Midbrain (tissue), 1 donor: Measurements from ENCODE around the gene RBM38.

Experiments
- DNase-seq: peaks from one replicate; lab custom pipeline; 2025; lab: John Stamatoyannopoulos, UW

Gene RBM38

GRCh38 chr20:57404006-57404405 lies 12.8 kb downstream of the RBM38 start:
- no peak for DNase-seq

GRCh38 chr20:57404419-57405072 lies 13.3 kb downstream of the RBM38 start:
- no peak for DNase-seq

- no peak for DNase-seq
Measured at GRCh38 chr20:57405236-57406016, 14.2 kb downstream of the RBM38 start.

- no peak for DNase-seq
Measured at GRCh38 chr20:57407541-57407956, 16.4 kb downstream of the RBM38 start.

GRCh38 chr20:57408131-57408530 lies 16.9 kb downstream of the RBM38 start:
- no peak for DNase-seq

GRCh38 chr20:57408536-57409233 lies 17.5 kb downstream of the RBM38 start:
- no peak for DNase-seq

GRCh38 chr20:57409316-57409671 lies 18.1 kb downstream of the RBM38 start:
- DNase-seq: no peak

GRCh38 chr20:57409672-57410397 lies 18.6 kb downstream of the RBM38 start:
- no peak for DNase-seq

GRCh38 chr20:57410398-57410920 lies 19.3 kb downstream of the RBM38 start:
- no peak for DNase-seq

- no peak for DNase-seq
Measured at GRCh38 chr20:57410924-57411323, 19.7 kb downstream of the RBM38 start.

- no peak for DNase-seq
Measured at GRCh38 chr20:57411406-57412283, 20.4 kb downstream of the RBM38 start.

GRCh38 chr20:57412347-57413029 lies 21.3 kb downstream of the RBM38 start:
- no peak for DNase-seq

GRCh38 chr20:57413986-57414385 lies 22.8 kb downstream of the RBM38 start:
- DNase-seq: no peak

GRCh38 chr20:57414867-57415592 lies 23.8 kb downstream of the RBM38 start:
- DNase-seq: no peak

GRCh38 chr20:57415771-57416170 lies 24.6 kb downstream of the RBM38 start:
- no peak for DNase-seq

- DNase-seq: no peak
Measured at GRCh38 chr20:57416296-57417022, 25.3 kb downstream of the RBM38 start.

- DNase-seq: no peak
Measured at GRCh38 chr20:57417051-57417689, 26.0 kb downstream of the RBM38 start.
